K562 treated with DMSO at 1 percent for 4 hours (cell line): ENCODE data around the gene DOC2A. TPM values are rescaled to one million over a fixed set of nuclear protein-coding genes. Genes with fewer than 3 reads are reported as not detected.

Experiments used
- total RNA-seq: library from RNA; unstranded; fragments of 300-600 nt; gene quantifications from 2 replicates; pipeline ENCODE4 v1.2.3, GENCODE V29; 2022; ENCODE audit not compliant: insufficient read depth

DOC2A gene
- 0.90 and 3.2 TPM in 2 replicates for total RNA-seq

DNA sequence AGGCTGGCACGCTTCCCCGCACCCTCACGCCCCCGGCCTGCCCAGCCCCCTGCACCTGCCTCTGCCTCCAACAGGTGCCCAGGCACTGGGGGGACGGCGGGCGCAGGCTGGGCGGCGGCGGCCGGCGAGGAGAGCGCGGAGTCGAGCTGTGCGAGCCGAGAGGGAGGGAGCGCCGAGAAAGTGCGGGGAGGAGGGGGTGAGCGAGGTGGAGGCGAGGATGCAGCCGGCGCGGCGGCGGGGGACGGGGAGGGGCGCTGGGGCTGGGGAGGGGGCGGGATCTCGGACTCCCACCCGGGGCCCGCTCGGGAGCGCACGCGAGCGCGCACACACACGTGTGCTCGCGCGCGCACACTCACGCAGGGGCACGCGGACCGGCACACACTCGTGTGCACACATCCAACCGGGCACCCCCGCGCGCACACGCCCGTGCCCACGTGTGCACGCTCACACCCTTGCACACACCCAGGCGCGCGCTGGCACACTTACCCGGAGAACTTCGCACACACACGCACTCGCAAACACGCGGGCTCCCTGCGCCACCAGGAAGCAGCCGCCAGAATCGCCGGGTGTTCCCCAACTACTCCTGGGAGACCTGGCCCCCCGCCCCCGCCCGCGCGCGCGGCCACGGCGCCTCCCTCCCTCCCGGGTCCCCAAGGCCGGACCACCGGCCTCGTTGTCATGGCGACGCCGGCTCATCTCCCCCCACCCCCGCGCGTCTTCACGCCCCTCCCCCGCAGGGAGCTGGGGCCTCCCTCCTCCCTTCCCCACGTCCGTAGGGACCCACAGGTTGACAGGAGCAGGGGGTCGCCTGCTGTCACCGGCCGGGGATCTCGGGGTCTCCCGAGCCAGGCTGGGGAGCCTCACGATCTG lies at the start of gene DOC2A:
DOC2A (minus strand) TSS at position 184 of the 870 bp plus-strand sequence. CDS start 805 bp downstream, outside the sequence.

DNA sequence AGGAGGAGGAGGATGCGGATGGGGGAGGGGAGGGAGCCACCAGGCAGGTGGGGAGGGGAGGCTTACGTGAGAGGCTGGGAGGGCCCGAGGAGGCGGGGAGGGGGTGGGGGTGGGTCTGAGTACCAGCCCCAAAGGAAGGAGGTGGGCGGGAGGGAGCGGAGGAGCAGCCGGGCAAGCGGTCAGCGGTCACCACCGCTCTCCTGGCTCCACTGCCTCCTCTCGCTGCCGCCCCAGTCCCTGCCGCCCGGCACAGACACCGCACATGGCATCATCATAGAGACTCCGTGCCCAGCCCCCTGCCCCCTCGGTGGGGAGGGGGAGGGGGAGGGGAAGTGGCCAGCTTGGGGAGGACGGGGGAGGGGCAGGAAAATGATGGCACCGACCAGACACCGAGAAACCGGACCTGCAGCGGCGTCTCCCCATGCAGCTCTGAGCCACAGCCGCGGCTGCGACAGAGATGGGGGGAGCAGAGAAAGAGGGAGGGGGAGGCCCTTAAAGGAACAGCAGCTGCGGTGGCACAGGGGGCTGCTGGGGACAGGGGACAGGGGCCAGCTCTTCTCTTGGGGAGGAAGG lies 20.1 kb upstream of the DOC2A start, which contains the start of gene TLCD3B:
TLCD3B (minus strand) TSS at position 431 of the 573 bp plus-strand sequence. CDS start 744 bp downstream, outside the sequence.

DNA sequence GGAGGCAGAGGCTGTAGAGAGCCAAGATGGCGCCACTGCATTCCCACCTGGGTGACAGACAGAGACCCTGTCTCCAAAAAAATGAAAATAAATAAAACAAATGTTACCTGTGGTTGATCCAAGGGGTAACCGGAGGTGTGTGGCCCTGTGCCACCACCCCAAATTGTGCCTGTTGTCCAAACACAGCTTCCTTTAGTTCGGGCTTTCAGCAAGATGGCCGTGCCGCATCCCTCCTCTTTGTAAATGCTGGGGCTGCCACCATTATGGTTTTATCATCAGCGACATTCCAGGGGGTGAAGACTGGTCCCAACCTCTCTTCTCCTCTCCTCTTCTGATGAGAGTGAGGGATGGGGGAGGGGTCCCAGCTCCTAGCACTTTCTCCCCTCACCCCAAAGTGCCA lies 12.1 kb upstream of the DOC2A start, which contains the start of gene C16orf92:
C16orf92 (plus strand) TSS at position 312 of the 400 bp plus-strand sequence. CDS start 143 bp downstream, outside the sequence.

DNA sequence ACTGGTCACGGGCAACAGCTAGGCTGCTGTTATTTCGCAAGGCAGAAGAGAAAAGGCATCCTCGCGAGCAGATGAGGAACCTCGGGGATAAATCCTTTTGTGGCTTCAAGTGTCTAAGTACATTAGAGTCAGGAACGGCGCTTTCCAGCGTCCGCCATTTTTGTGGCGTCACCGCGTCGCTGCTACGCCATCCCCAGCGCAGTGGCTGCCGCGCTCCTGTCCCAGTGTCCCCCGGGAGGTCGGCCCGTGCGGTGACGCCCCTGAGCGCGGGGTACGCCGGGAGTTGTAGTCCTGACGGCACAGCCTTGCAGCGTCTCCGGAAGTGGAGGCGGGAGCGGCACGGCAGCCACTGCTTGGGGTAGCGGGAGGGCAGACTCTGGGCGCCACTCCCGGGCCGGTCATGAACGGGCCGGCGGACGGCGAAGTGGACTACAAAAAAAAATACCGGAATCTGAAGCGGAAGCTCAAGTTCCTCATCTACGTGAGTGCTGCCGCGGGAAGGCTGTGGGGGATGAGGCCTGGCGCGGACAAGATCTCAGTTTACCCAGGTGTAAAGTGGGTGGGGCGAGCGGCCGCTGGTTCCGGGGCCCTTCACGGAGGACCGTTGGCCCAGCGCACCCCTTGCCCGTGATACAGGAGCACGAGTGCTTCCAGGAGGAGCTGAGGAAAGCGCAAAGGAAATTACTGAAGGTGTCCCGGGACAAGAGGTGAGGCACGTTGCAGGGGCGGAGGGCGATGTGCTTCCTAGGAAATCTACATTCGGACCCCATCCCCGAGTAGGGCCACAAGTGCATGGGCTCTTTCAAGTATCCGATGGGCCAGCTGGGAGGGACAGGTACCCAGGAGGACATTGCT lies 14.7 kb downstream of the DOC2A start, which contains the start of gene INO80E:
INO80E (plus strand) TSS at position 331 of the 855 bp plus-strand sequence; CDS start at position 401, 70 bp downstream.

DNA sequence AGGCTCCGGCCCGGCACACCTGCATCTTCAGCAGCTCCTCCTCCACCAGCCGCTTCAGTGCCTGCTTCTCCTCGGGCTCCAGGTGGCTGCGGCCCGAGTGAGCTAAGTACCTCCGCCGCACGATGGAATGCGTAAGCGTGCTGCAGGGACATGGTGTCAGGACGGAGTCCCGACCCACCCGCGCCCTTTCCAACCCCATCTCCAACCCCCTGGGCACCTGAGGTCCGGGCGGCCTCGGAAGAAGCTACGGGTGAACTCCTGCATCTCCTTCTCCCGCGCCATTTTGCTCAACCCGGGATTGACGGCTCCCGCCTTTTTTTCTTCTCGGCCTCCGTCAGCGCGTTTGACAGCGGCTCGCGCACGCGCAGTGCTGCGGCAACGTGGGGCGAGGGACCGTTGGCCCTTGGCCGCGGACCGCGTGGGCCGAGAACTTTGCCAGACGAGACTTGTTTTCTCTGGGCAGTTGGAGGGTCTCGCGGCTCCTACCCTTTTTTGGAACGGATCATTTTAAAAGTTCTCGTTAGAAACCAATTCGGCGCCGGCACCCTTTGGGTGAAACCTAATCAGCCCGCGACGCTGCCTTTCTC lies 15.4 kb downstream of the DOC2A start, which contains the start of gene HIRIP3:
HIRIP3 (minus strand) TSS at position 294 of the 587 bp plus-strand sequence; CDS start at position 282, 12 bp downstream.

DNA sequence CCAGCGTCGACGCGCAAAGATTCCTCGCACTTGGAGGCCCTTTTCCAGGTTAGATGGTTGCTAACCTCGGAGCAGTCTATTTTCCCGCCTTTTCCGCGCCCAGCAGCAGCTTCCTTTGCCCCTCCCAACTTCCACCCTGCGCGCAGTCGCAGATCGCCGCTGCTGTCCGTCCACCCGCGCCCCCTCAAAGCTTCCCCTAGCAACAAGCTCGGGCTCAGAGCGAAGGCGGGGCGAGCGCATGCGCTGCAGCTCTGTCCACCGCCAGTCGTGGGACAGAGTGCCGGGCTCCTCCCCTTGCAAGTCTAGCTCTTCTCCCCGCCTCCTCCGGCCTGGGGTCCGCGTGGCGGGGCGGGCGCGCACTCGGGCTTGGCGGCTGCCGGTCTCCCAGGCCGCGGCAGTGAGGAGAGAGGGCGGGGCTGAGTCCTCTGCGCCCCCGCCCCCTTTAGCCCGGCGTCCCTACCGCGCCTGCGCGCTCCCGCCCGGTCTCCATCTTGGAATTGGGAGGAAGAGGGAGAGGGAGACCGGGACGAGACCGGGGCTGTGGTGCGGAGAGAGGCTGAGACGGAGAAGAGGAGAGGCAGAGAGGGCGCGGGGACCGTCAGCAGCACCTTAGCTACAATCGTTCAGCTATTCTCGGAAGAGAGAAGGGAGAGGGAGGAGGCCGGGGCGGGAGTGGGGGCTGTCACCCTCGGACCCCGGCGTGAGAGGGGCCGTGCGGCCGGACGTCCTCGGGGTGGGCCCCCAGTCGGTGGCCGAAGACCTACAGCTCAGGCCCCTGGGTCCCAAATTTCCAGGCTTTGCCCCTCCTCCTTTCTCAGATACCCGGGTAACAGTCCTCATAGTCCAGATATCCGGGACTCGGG lies 37.2 kb downstream of the DOC2A start, which contains the start of gene TAOK2:
TAOK2 (plus strand) TSS at position 485 of the 863 bp plus-strand sequence. CDS start 3,905 bp downstream, outside the sequence.

DNA sequence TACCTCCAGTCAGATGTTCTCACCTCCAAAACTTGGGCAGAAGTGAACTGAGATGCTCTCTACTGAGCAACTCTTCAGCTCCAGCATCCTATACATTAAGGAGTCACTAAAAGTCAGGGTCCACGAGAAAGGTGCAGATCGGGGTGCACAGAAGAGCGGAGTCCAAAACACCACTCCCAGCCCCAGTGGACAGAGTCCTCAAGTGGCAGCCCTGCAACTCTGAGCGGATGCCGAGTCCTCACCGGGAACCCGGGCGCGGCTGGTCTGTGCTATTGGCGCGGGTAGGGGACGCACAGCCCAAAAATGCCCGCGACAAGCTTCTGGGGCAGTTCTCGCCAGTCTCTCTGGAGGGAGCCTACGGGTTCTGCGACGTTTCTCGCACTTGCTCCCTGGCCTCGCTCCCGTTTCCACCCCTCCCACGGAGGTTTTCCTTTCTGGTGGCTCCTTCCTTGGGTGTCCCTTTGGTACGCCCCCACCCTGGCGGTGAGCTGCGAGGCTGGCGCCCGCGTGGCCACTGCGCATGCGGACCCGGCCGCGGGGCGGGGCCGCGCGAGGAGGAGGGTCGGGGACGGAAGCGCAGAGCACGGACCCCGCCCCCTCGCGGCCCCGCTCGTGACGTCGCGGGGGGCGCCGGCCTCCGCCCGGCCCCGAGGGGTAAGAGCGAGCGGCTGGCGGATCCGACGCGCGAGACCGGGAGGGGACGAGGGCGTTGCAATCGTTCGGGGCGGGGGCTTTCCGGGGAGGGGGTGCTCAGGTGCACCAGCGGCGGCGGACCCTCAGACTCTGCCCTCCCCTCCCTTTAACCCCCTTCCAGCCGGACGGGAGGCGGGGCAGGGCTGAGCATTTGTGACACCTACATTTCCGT lies 49.1 kb downstream of the DOC2A start, which contains the start of gene TMEM219:
TMEM219 (plus strand) TSS at position 601 of the 865 bp plus-strand sequence. CDS start 1,065 bp downstream, outside the sequence.

Other genes starting within 250 kb of the DOC2A start
- gene ZG16, start 232.8 kb downstream of the DOC2A start, total RNA-seq = not detected in 2 replicates
- 108 and 120 TPM in 2 replicates for gene KIF22, start 220.3 kb downstream of the DOC2A start, total RNA-seq
- gene MAZ, start 204.5 kb downstream of the DOC2A start, total RNA-seq = 332 and 398 TPM in 2 replicates
- 0.56 and 1.9 TPM in 2 replicates for gene PRRT2, start 198.8 kb downstream of the DOC2A start, total RNA-seq
- gene PAGR1, start 194.9 kb downstream of the DOC2A start, total RNA-seq = 18.3 and 23.1 TPM in 2 replicates
- gene MVP, start 190.6 kb downstream of the DOC2A start, total RNA-seq = 5.2 and 6.8 TPM in 2 replicates
- gene CDIPT, start 147.8 kb downstream of the DOC2A start, total RNA-seq = 76.7 and 91.4 TPM in 2 replicates
- gene SEZ6L2, start 111.5 kb downstream of the DOC2A start, total RNA-seq = 2.0 and 2.6 TPM in 2 replicates
- not detected in 2 replicates for gene ASPHD1, start 110.5 kb downstream of the DOC2A start, total RNA-seq
- 25.5 and 29.5 TPM in 2 replicates for gene KCTD13, start 84.8 kb downstream of the DOC2A start, total RNA-seq
- gene TMEM219, start 48.9 kb downstream of the DOC2A start, total RNA-seq = 135 and 156 TPM in 2 replicates
- 38.2 and 41.0 TPM in 2 replicates for gene TAOK2, start 37.2 kb downstream of the DOC2A start, total RNA-seq
- gene HIRIP3, start 15.4 kb downstream of the DOC2A start, total RNA-seq = 17.1 and 21.6 TPM in 2 replicates
- gene INO80E, start 14.8 kb downstream of the DOC2A start, total RNA-seq = 82.3 and 93.3 TPM in 2 replicates
- gene C16orf92, start 12.2 kb upstream of the DOC2A start, total RNA-seq = not detected in 2 replicates
- 1.1 and 1.9 TPM in 2 replicates for gene TLCD3B, start 20.2 kb upstream of the DOC2A start, total RNA-seq
- 2,294 and 2,366 TPM in 2 replicates for gene ALDOA, start 54.7 kb upstream of the DOC2A start, total RNA-seq
- 274 and 297 TPM in 2 replicates for gene PPP4C, start 65.0 kb upstream of the DOC2A start, total RNA-seq
- gene TBX6, start 80.9 kb upstream of the DOC2A start, total RNA-seq = 0.52 TPM in 1 of 2 replicates, not detected in the other
- 79.8 and 89.6 TPM in 2 replicates for gene YPEL3, start 85.2 kb upstream of the DOC2A start, total RNA-seq
- gene GDPD3, start 102.5 kb upstream of the DOC2A start, total RNA-seq = 1.5 TPM in 2 replicates
- gene MAPK3, start 112.2 kb upstream of the DOC2A start, total RNA-seq = 46.3 and 68.0 TPM in 2 replicates
- 51.9 and 59.7 TPM in 2 replicates for gene CORO1A, start 172.6 kb upstream of the DOC2A start, total RNA-seq
- 33.4 and 66.9 TPM in 2 replicates for gene BOLA2B, start 182.6 kb upstream of the DOC2A start, total RNA-seq
- 66.3 and 70.6 TPM in 2 replicates for gene SLX1A, start 182.8 kb upstream of the DOC2A start, total RNA-seq
- gene SULT1A3, start 188.2 kb upstream of the DOC2A start, total RNA-seq = 3.7 and 10.9 TPM in 2 replicates
- gene NPIPB13, start 237.5 kb upstream of the DOC2A start, total RNA-seq = 2.5 and 3.8 TPM in 2 replicates